ENCODE measurements around the gene BBX.

The BBX gene

GRCh38 chr3:107845380-107846278, 322.9 kb downstream of the BBX start:
- no peak for TF ChIP-seq CTCF (IDR thresholded peaks at IDR 0.05; ENCODE audit: low read depth, low read length)
- Histone ChIP-seq H3K4me3 (ENCODE audit: low read depth, low read length) (no peak overlapping the region), H3K27me3 (no peaks in the 10 kb centered on the region; the same call in 1 of the 2 replicates), H3K9me3 (no peaks in the 10 kb centered on the region), H3K4me1 (no peaks in the 10 kb centered on the region), H3K36me3 (no peaks in the 10 kb centered on the region)
- DNase-seq = no peak

- DNase-seq = peak; percentile 20
- Histone ChIP-seq H3K4me1 (no peaks in the 10 kb centered on the region), H3K27me3 (no peaks in the 10 kb centered on the region; the same call in 1 of the 2 replicates), H3K36me3 (no peaks in the 10 kb centered on the region), H3K4me3 (ENCODE audit: low read depth, low read length) (no peak overlapping the region), H3K9me3 (no peaks in the 10 kb centered on the region)
- peak; percentile 37; the same call in 1 of the 2 replicates for TF ChIP-seq CTCF (IDR thresholded peaks at IDR 0.05; ENCODE audit: low read depth, low read length)
These were observed 323.6 kb downstream of the BBX start for GRCh38 chr3:107846279-107846852.

- no peak for TF ChIP-seq CTCF (IDR thresholded peaks at IDR 0.05; ENCODE audit: low read depth, low read length)
These were observed 325.0 kb downstream of the BBX start for GRCh38 chr3:107847791-107848190.

GRCh38 chr3:107848351-107848915, 325.7 kb downstream of the BBX start:
- Histone ChIP-seq H3K4me3 (ENCODE audit: low read depth, low read length) (no peak overlapping the region), H3K27me3 (no peaks in the 10 kb centered on the region; the same call in 1 of the 2 replicates), H3K36me3 (no peaks in the 10 kb centered on the region), H3K4me1 (no peaks in the 10 kb centered on the region), H3K9me3 (no peaks in the 10 kb centered on the region)
- DNase-seq = no peak
- TF ChIP-seq CTCF (IDR thresholded peaks at IDR 0.05; ENCODE audit: low read depth, low read length) = no peak

More at GRCh38 chr3:107847791-107848190, 325.0 kb downstream of the BBX start:
- H3K36me3 ChIP-seq = no peaks in the 10 kb centered on the region
- DNase-seq = no peak
- H3K4me1 ChIP-seq = no peaks in the 10 kb centered on the region
- no peaks in the 10 kb centered on the region; the same call in 1 of the 2 replicates for H3K27me3 ChIP-seq
- H3K4me3 ChIP-seq (ENCODE audit: low read depth, low read length) = no peak overlapping the region
- no peaks in the 10 kb centered on the region for H3K9me3 ChIP-seq

- no peak overlapping the region for H3K4me3 ChIP-seq (ENCODE audit: low read depth, low read length)
- no peaks in the 10 kb centered on the region for H3K9me3 ChIP-seq
- DNase-seq = no peak
- TF ChIP-seq CTCF (IDR thresholded peaks at IDR 0.05; ENCODE audit: low read depth, low read length) = no peak
- no peaks in the 10 kb centered on the region for H3K36me3 ChIP-seq
- H3K27me3 ChIP-seq = no peaks in the 10 kb centered on the region; the same call in 1 of the 2 replicates
- no peaks in the 10 kb centered on the region for H3K4me1 ChIP-seq
These were observed 327.9 kb downstream of the BBX start for GRCh38 chr3:107850681-107851080.

Measured in BE2C (cell line).